OCI-LY3 (cell line): ENCODE results near the gene FAIM.
"Not testable (repeated sequence)": the region's sequence is repeated elsewhere in the genome, so short reads cannot be mapped to it uniquely, and the experiment has no call there.

Experiments
- H2AFZ ChIP-seq: fragments of 200-600, 300-600 bp; shearing (Covaris generic); 2 replicates; pipeline ENCODE4 v1.6.0; 2014; ENCODE audit warnings: antibody characterized with exemption, low read depth, low read length
- H3K27ac ChIP-seq: fragments of 200-600, 300-600 bp; sonication (generic); 2 replicates; pipeline ENCODE4 v1.5.1; 2014; ENCODE audit warnings: mild to moderate bottlenecking, low read length, moderate library complexity, mixed read lengths
- H3K27me3 ChIP-seq: fragments of 200-600, 300-600 bp; sonication (generic); 2 replicates; pipeline ENCODE4 v1.6.1; 2014; ENCODE audit warnings: low read depth, low read length, mixed read lengths
- H3K36me3 ChIP-seq: fragments of 200-600, 300-600 bp; sonication (generic); replicated peaks from 2 replicates; pipeline ENCODE3; 2014; ENCODE audit warnings: low read depth, low read length, mixed read lengths
- H3K4me1 ChIP-seq: fragments of 300-600, 200-600 bp; sonication (generic); 2 replicates; pipeline ENCODE4 v1.6.1; 2014; ENCODE audit warnings: low read length, mixed read lengths
- H3K4me2 ChIP-seq: fragments of 200-600, 300-600 bp; sonication (generic); 2 replicates; pipeline ENCODE4 v1.6.1; 2014; ENCODE audit warnings: low read length, mixed read lengths
- H3K4me3 ChIP-seq: fragments of 300-600, 200-600 bp; sonication (generic); 2 replicates; pipeline ENCODE4 v1.5.1; 2014; ENCODE audit warnings: antibody characterized with exemption, mild to moderate bottlenecking, low read length, moderate library complexity
- H3K79me2 ChIP-seq: fragments of 300-600, 200-600 bp; shearing (Covaris generic); 2 replicates; pipeline ENCODE4 v1.6.1; 2014; ENCODE audit warnings: mild to moderate bottlenecking, low read length, mixed read lengths
- H3K9ac ChIP-seq: fragments of 300-600, 200-600 bp; shearing (Covaris generic); 2 replicates; pipeline ENCODE4 v1.6.0; 2014; ENCODE audit warnings: mild to moderate bottlenecking, low read length, moderate library complexity
- H3K9me3 ChIP-seq: fragments of 200-600, 300-600 bp; shearing (Covaris generic); 2 replicates; pipeline ENCODE4 v1.6.1; 2014; ENCODE audit warnings: low read length, mixed read lengths; ENCODE audit not compliant: insufficient read depth
- H4K20me1 ChIP-seq: fragments of 200-600, 300-600 bp; sonication (generic); 2 replicates; pipeline ENCODE4 v1.6.1; 2016; ENCODE audit warnings: low read length, mixed read lengths; ENCODE audit not compliant: insufficient read depth
- EZH2phosphoT487 ChIP-seq: fragments of 200-600 bp; shearing (Covaris generic); IDR thresholded peaks from 2 replicates; pipeline ENCODE4 v1.6.1; 2018; ENCODE audit warnings: antibody characterized with exemption, mixed run types, low read depth
- TF ChIP-seq, protein P1 (sequence below): fragments of 200-600, 300-600 bp; sonication (generic); IDR thresholded peaks from 2 replicates; pipeline ENCODE4 v1.5.1; 2014; ENCODE audit warnings: antibody characterized with exemption, low read length, low read depth

Gene FAIM

DNA sequence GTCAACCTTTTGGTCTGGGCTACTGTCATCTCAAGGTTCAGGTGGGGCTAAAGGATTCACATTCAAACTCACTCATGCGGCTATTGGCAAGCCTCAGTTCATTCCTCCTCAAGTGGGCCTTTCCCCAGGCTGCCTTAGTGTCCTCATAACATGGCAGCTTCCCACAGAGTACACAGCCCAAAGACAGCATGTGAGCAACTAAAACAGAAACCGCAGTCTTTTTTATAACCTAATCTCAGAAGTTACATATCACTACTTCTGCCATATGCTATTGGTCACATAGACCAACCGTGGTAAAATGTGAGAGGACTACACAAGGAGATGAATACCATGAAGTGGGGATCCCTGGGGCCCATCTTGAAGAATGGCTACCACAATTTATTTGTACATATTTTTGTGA is 10.0 kb upstream of the FAIM start:
- no peaks in the 10 kb centered on the region for H3K36me3 ChIP-seq
- peak overlapping the region; percentile 96 for H3K27ac ChIP-seq
- no peaks in the 10 kb centered on the region for H4K20me1 ChIP-seq
- H3K4me1 ChIP-seq, result peaks cover 45% of the 10 kb centered on the region
- peak overlapping the region; percentile 62 for H3K9ac ChIP-seq
- no peaks in the 10 kb centered on the region for H3K9me3 ChIP-seq
- no peak for TF ChIP-seq EZH2phosphoT487
- TF ChIP-seq, protein P1, sequence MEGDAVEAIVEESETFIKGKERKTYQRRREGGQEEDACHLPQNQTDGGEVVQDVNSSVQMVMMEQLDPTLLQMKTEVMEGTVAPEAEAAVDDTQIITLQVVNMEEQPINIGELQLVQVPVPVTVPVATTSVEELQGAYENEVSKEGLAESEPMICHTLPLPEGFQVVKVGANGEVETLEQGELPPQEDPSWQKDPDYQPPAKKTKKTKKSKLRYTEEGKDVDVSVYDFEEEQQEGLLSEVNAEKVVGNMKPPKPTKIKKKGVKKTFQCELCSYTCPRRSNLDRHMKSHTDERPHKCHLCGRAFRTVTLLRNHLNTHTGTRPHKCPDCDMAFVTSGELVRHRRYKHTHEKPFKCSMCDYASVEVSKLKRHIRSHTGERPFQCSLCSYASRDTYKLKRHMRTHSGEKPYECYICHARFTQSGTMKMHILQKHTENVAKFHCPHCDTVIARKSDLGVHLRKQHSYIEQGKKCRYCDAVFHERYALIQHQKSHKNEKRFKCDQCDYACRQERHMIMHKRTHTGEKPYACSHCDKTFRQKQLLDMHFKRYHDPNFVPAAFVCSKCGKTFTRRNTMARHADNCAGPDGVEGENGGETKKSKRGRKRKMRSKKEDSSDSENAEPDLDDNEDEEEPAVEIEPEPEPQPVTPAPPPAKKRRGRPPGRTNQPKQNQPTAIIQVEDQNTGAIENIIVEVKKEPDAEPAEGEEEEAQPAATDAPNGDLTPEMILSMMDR, result no peak
- peak overlapping the region; percentile 70 for H3K4me2 ChIP-seq
- no peaks in the 10 kb centered on the region for H3K79me2 ChIP-seq
- H3K27me3 ChIP-seq, result no peaks in the 10 kb centered on the region
- no peak overlapping the region; the same call in 1 of the 2 replicates for H2AFZ ChIP-seq
- peak overlapping the region; percentile 62; the same call in 1 of the 2 replicates for H3K4me3 ChIP-seq

DNA sequence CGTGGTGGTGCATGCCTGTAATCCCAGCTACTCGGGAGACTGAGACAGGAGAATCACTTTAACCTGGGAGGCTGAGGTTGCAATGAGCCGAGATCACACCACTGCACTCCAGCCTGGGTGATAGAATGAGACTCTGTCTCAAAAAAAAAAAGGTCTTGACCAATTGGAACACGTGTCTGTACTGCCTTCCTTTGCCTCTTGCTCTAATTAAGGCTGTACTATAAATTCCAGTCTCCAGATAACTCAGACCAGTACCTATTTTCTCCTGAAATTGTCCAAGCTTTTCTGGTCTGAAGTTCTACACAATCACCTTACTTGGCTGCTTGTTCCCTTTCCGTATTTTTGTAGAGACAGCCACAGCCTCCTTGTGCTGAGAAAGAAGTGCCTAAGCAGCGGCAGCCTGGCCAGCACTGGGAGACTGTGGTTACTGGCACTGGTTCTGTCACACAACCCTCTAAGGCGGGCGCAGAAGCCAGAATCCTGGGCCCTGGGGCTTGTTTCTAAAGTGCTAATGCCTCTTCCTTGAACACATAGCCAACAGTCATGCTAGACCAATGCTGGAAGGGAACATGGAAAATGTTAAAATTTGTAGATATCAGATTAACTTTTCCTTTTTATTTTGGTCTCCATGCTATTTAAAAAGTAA is 8.3 kb upstream of the FAIM start:
- H3K4me2 ChIP-seq, result no peak overlapping the region
- H4K20me1 ChIP-seq, result no peaks in the 10 kb centered on the region
- H2AFZ ChIP-seq, result no peak overlapping the region
- H3K79me2 ChIP-seq, result no peaks in the 10 kb centered on the region
- no peak overlapping the region for H3K27ac ChIP-seq
- TF ChIP-seq, protein P1, result no peak
- no peak for TF ChIP-seq EZH2phosphoT487
- H3K9ac ChIP-seq, result no peak overlapping the region
- H3K27me3 ChIP-seq, result no peaks in the 10 kb centered on the region
- H3K4me3 ChIP-seq, result no peak overlapping the region
- H3K36me3 ChIP-seq, result peaks cover 7% of the 10 kb centered on the region
- H3K4me1 ChIP-seq, result peaks cover 39% of the 10 kb centered on the region
- no peaks in the 10 kb centered on the region for H3K9me3 ChIP-seq

DNA sequence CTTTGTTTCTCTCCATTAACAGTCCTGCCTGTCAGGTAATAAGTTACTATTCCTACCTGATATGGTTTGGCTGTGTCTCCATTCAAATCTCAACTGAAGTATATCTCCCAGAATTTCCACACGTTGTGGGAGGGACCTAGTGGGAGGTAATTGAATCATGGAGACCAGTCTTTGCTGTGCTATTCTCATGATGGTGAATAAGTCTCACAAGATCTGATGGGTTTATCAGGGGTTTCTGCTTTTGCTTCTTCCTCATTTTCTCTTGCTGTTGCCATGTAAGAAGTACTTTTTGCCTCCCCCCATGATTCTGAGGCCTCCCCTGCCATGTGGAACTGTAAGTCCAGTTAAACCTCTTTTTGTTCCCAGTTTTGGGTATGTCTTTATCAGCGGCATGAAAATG is 6.9 kb upstream of the FAIM start:
- H3K36me3 ChIP-seq, H3K9ac ChIP-seq, H3K27ac ChIP-seq, H2AFZ ChIP-seq, H3K4me3 ChIP-seq, H3K79me2 ChIP-seq, H3K9me3 ChIP-seq, H3K4me2 ChIP-seq, H3K27me3 ChIP-seq, H4K20me1 ChIP-seq: not testable (repeated sequence)
- H3K4me1 ChIP-seq, result peaks cover 25% of the 10 kb centered on the region

DNA sequence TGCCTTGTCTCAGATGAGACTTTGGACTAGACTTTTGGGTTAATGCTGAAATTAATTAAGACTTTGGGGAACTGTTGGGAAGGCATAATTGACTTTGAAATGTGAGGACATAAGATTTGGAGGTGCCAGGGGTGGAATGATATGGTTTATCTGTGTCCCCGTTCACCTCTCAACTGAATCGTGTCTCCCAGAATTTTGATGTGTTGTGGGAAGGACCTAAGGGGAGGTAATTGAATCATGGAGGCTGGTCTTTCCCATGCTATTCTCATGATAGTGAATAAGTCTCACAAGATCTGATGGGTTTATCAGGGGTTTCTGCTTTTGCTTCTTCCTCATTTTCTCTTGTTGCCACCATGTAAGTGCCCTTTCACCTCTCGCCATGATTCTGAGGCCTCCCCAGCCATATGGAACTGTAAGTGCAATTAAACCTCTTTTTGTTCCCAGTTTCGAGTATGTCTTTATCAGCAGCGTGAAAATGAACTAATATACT is 4.4 kb upstream of the FAIM start:
- not testable (repeated sequence) for H4K20me1 ChIP-seq, H3K4me1 ChIP-seq, H3K27me3 ChIP-seq, H3K79me2 ChIP-seq, H3K9me3 ChIP-seq, H3K27ac ChIP-seq, H3K4me2 ChIP-seq, H2AFZ ChIP-seq, H3K4me3 ChIP-seq, H3K9ac ChIP-seq, H3K36me3 ChIP-seq

DNA sequence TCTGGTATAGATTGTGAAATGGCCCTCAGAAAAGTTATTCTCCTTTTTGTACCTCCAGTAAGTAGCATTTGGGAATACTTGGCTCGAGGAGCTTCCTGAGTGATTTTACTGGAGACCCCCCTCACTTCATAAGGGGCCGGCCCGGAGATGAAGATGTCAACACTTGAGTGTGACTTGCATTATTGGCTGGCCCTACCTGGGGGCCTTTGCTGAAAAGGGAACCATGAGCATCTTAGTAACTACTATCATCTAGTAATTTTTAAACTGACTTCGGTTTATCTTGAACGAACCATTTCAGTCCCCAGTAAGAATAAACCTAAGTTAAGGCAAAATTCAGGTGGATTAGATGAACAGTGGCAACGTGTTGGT is 1.3 kb downstream of the FAIM start:
- H2AFZ ChIP-seq, result peak overlapping the region; percentile 95
- peak overlapping the region; percentile 71 for H3K27ac ChIP-seq
- H3K79me2 ChIP-seq, result peaks cover 50% of the 10 kb centered on the region
- H3K27me3 ChIP-seq, result no peaks in the 10 kb centered on the region
- peak overlapping the region; percentile 78 for H3K9ac ChIP-seq
- no peaks in the 10 kb centered on the region for H3K9me3 ChIP-seq
- H4K20me1 ChIP-seq, result no peaks in the 10 kb centered on the region
- peak overlapping the region; percentile 96 for H3K4me2 ChIP-seq
- TF ChIP-seq, protein P1, result no peak
- no peak for TF ChIP-seq EZH2phosphoT487
- peaks cover 3% of the 10 kb centered on the region for H3K36me3 ChIP-seq
- peak overlapping the region; percentile 85 for H3K4me3 ChIP-seq
- H3K4me1 ChIP-seq, result peaks cover 17% of the 10 kb centered on the region
